ENCODE measurements around the gene ALKBH6. TPM values are rescaled to one million over a fixed set of nuclear protein-coding genes. Genes with fewer than 3 reads are reported as not detected.

ALKBH6 gene
- total RNA-seq, 4 donors from 2014 or later = 25.3 to 46.0 (median 33.9) TPM

- H3K9me3 ChIP-seq = no peaks in the 10 kb centered on the region
- no peaks in the 10 kb centered on the region for H3K36me3 ChIP-seq
- TF ChIP-seq POLR2A (IDR thresholded peaks at IDR 0.05) (no peak), EP300 (IDR thresholded peaks at IDR 0.05) (no peak), CTCF (IDR thresholded peaks at IDR 0.05) (no peak)
- peaks cover 0 to 20% of the 10 kb centered on the region in 2 donors for H3K27me3 ChIP-seq
- 62 to 63% methylated on average over 17 to 19 of the region's 20 CpGs for WGBS, 2 donors
- no peak for DNase-seq (ENCODE audit: low spot score in 2 of 2)
- H3K4me3 ChIP-seq = no peak overlapping the region
- no peaks in the 10 kb centered on the region for H3K4me1 ChIP-seq
- no peak overlapping the region for H3K27ac ChIP-seq
Observed at GRCh38 chr19:35978832-35979365, 35.1 kb downstream of the ALKBH6 start.

GRCh38 chr19:35978271-35978670, 35.7 kb downstream of the ALKBH6 start:
- Histone ChIP-seq H3K4me1 (no peaks in the 10 kb centered on the region), H3K27ac (no peak overlapping the region), H3K27me3 (peaks cover 0 to 26% of the 10 kb centered on the region in 2 donors), H3K4me3 (no peak overlapping the region), H3K36me3 (no peaks in the 10 kb centered on the region), H3K9me3 (no peaks in the 10 kb centered on the region)
- DNase-seq (ENCODE audit: low spot score in 2 of 2) = no peak
- WGBS, 2 donors = 36% methylated on average over 5 of the region's 5 CpGs
- TF ChIP-seq EP300 (IDR thresholded peaks at IDR 0.05) = no peak
- no peak for TF ChIP-seq CTCF (IDR thresholded peaks at IDR 0.05)
- no peak for TF ChIP-seq POLR2A (IDR thresholded peaks at IDR 0.05)

GRCh38 chr19:35977446-35978222, 36.4 kb downstream of the ALKBH6 start:
- H3K27ac ChIP-seq = no peak overlapping the region
- no peaks in the 10 kb centered on the region for H3K36me3 ChIP-seq
- H3K4me3 ChIP-seq = no peak overlapping the region
- TF ChIP-seq POLR2A (IDR thresholded peaks at IDR 0.05) (no peak), EP300 (IDR thresholded peaks at IDR 0.05) (no peak), CTCF (IDR thresholded peaks at IDR 0.05) (no peak)
- H3K27me3 ChIP-seq = peaks cover 0 to 26% of the 10 kb centered on the region in 2 donors
- H3K9me3 ChIP-seq = no peaks in the 10 kb centered on the region
- no peak for DNase-seq (ENCODE audit: low spot score in 2 of 2)
- no peaks in the 10 kb centered on the region for H3K4me1 ChIP-seq
- 51 to 54% methylated on average over 14 of the region's 14 CpGs for WGBS, 2 donors

GRCh38 chr19:35975608-35976214, 38.3 kb downstream of the ALKBH6 start:
- Histone ChIP-seq H3K4me1 (no peaks in the 10 kb centered on the region), H3K27me3 (peaks cover 0 to 26% of the 10 kb centered on the region in 2 donors), H3K27ac (no peak overlapping the region), H3K4me3 (no peak overlapping the region), H3K9me3 (no peaks in the 10 kb centered on the region), H3K36me3 (no peaks in the 10 kb centered on the region)
- no peak for DNase-seq (ENCODE audit: low spot score in 2 of 2)
- 29 to 41% methylated on average over 5 of the region's 5 CpGs for WGBS, 2 donors
- TF ChIP-seq CTCF (IDR thresholded peaks at IDR 0.05) (no peak), POLR2A (IDR thresholded peaks at IDR 0.05) (no peak), EP300 (IDR thresholded peaks at IDR 0.05) (no peak)

- TF ChIP-seq CTCF (IDR thresholded peaks at IDR 0.05) (no peak), EP300 (IDR thresholded peaks at IDR 0.05) (no peak), POLR2A (IDR thresholded peaks at IDR 0.05) (no peak)
- H3K27me3 ChIP-seq = peaks cover 0 to 14% of the 10 kb centered on the region in 2 donors
- no peak overlapping the region for H3K27ac ChIP-seq
- H3K4me1 ChIP-seq = no peaks in the 10 kb centered on the region
- H3K9me3 ChIP-seq = no peaks in the 10 kb centered on the region
- no peak for DNase-seq (ENCODE audit: low spot score in 2 of 2)
- no peaks in the 10 kb centered on the region for H3K36me3 ChIP-seq
- no peak overlapping the region for H3K4me3 ChIP-seq
- 33 to 38% methylated on average over 8 of the region's 8 CpGs for WGBS, 2 donors
Observed at GRCh38 chr19:35973487-35973886, 40.5 kb downstream of the ALKBH6 start.

Measured in tibial nerve (tissue), 4 donors.